Mesendoderm (in vitro differentiated cells): ENCODE measurements around the gene RASL12.

Experiments
- DNase-seq: peaks from one replicate; pipeline ENCODE4 v3.0.0; 2013
- H2AK5ac ChIP-seq: 2 replicates; pipeline ENCODE4 v1.6.1; 2013; ENCODE audit warnings: low read length, inconsistent platforms
- H2BK120ac ChIP-seq: 2 replicates; pipeline ENCODE4 v1.6.1; 2013; ENCODE audit warnings: low read depth, mild to moderate bottlenecking, low read length, moderate library complexity, mixed read lengths
- H2BK15ac ChIP-seq: replicated peaks from 2 replicates; pipeline ENCODE4 v1.6.1; 2013; ENCODE audit warnings: low read depth, mild to moderate bottlenecking, moderate library complexity
- H2BK5ac ChIP-seq: 2 replicates; pipeline ENCODE4 v1.6.1; 2013; ENCODE audit warnings: low read length, inconsistent platforms
- H3K18ac ChIP-seq: 2 replicates; pipeline ENCODE4 v1.6.1; 2013; ENCODE audit warnings: mild to moderate bottlenecking, low read length, mixed read lengths
- H3K23ac ChIP-seq: one replicate; pipeline ENCODE4 v1.6.1; 2013; ENCODE audit warnings: low read length
- H3K27ac ChIP-seq: 2 replicates; pipeline ENCODE4 v1.5.1; 2013; ENCODE audit warnings: low read depth, mild to moderate bottlenecking, inconsistent platforms, low read length, moderate library complexity
- H3K27me3 ChIP-seq: 2 replicates; pipeline ENCODE4 v1.6.1; 2013; ENCODE audit warnings: low read length, control low read depth, mild to moderate bottlenecking, inconsistent platforms; ENCODE audit not compliant: insufficient read depth, poor library complexity
- H3K36me3 ChIP-seq: 2 replicates; pipeline ENCODE4 v1.6.1; 2013; ENCODE audit warnings: low read length, inconsistent platforms; ENCODE audit not compliant: control insufficient read depth, insufficient read depth
- H3K4ac ChIP-seq: one replicate; pipeline ENCODE4 v1.6.1; 2013; ENCODE audit warnings: low read depth, mild to moderate bottlenecking, low read length, moderate library complexity
- H3K4me1 ChIP-seq: 2 replicates; pipeline ENCODE4 v1.6.1; 2013; ENCODE audit warnings: low read depth, low read length, inconsistent platforms; ENCODE audit not compliant: control insufficient read depth
- H3K4me2 ChIP-seq: 2 replicates; pipeline ENCODE4 v1.6.1; 2013; ENCODE audit warnings: low read length
- H3K4me3 ChIP-seq: 2 replicates; pipeline ENCODE4 v1.5.1; 2013; ENCODE audit warnings: mild to moderate bottlenecking, low read length
- H3K56ac ChIP-seq: one replicate; pipeline ENCODE4 v1.6.1; 2013; ENCODE audit warnings: low read length
- H3K79me1 ChIP-seq: 2 replicates; pipeline ENCODE4 v1.6.1; 2013; ENCODE audit warnings: low read length, inconsistent platforms
- H3K79me2 ChIP-seq: 2 replicates; pipeline ENCODE4 v1.6.1; 2013; ENCODE audit warnings: mild to moderate bottlenecking, low read length; ENCODE audit not compliant: control insufficient read depth, insufficient read depth
- H3K9ac ChIP-seq: 2 replicates; pipeline ENCODE4 v1.6.1; 2013; ENCODE audit warnings: low read length, inconsistent platforms
- H4K5ac ChIP-seq: one replicate; pipeline ENCODE4 v1.6.1; 2013; ENCODE audit warnings: low read length
- H4K8ac ChIP-seq: one replicate; pipeline ENCODE4 v1.6.1; 2013; ENCODE audit warnings: low read depth, mild to moderate bottlenecking, control low read depth, low read length, moderate library complexity
- WGBS: extraction: QIAGEN DNeasy Blood & Tissue Kit; methylation state at CpG from one replicate; pipeline ENCODE4 v1.1.7; 2013; ENCODE audit warnings: low lambda C conversion rate, missing lambda C conversion rate; ENCODE audit not compliant: insufficient coverage; ENCODE audit errors: extremely low coverage; 5-methylcytosine and 5-hydroxymethylcytosine counted together

The RASL12 gene

DNA sequence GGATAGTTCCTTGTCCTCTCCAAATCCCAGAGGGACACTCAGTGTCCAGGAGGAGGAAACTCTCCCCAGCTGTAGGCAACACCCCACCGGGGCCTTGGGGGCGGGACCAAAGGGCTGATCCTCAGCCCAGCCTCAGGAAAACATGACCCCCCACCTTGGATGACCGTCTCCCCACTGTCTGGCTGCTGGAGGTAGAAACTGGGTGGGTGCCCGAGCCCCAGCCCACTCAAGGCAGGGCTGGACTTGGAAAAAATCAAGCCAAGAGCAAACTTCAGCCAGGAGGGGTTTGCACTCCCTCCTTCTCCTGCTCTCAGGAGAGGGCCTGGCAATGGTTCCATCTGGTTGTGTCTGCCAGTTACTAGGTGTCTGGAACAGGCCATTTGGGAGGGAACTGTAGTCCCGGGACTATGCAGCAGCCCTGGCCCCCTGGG lies 3.6 kb upstream of the RASL12 start:
- no peak overlapping the region for H2AK5ac ChIP-seq
- no peak overlapping the region for H3K4me2 ChIP-seq
- no peak overlapping the region for H4K5ac ChIP-seq
- H3K18ac ChIP-seq = no peak overlapping the region
- H3K36me3 ChIP-seq = no peaks in the 10 kb centered on the region
- no peak overlapping the region for H3K9ac ChIP-seq
- no peak for DNase-seq
- peaks cover 7% of the 10 kb centered on the region for H3K4me1 ChIP-seq
- no peaks in the 10 kb centered on the region for H3K79me2 ChIP-seq
- no peak overlapping the region for H2BK120ac ChIP-seq
- no peak overlapping the region for H3K27ac ChIP-seq
- H3K4ac ChIP-seq = no peak overlapping the region
- H3K56ac ChIP-seq = no peak overlapping the region
- no peak overlapping the region for H3K4me3 ChIP-seq
- no peak overlapping the region for H3K23ac ChIP-seq
- no peak overlapping the region for H4K8ac ChIP-seq
- no peaks in the 10 kb centered on the region for H3K27me3 ChIP-seq
- WGBS = no CpG with 5 or more reads among the region's 5 CpGs
- H2BK15ac ChIP-seq = no peak overlapping the region
- no peaks in the 10 kb centered on the region for H3K79me1 ChIP-seq
- no peak overlapping the region for H2BK5ac ChIP-seq

- Histone ChIP-seq H3K27ac (no peak overlapping the region), H3K36me3 (no peaks in the 10 kb centered on the region), H3K27me3 (no peaks in the 10 kb centered on the region), H3K23ac (no peak overlapping the region), H3K56ac (no peak overlapping the region), H3K4ac (no peak overlapping the region), H3K18ac (no peak overlapping the region), H3K4me2 (no peak overlapping the region), H3K79me1 (peaks cover 3% of the 10 kb centered on the region), H3K4me1 (peaks cover 14% of the 10 kb centered on the region), H2AK5ac (peak overlapping the region; percentile 46), H4K8ac (no peak overlapping the region), H2BK5ac (no peak overlapping the region), H3K4me3 (no peak overlapping the region), H2BK120ac (no peak overlapping the region), H2BK15ac (no peak overlapping the region), H4K5ac (no peak overlapping the region), H3K79me2 (no peaks in the 10 kb centered on the region), H3K9ac (no peak overlapping the region)
- WGBS = no CpG with 5 or more reads among the region's 5 CpGs
- no peak for DNase-seq
Measured at GRCh38 chr15:65069779-65070546, 2.2 kb upstream of the RASL12 start.

GRCh38 chr15:65069179-65069578 lies 1.4 kb upstream of the RASL12 start:
- no peak overlapping the region for H3K4me3 ChIP-seq
- H3K27me3 ChIP-seq = no peaks in the 10 kb centered on the region
- no peak overlapping the region for H2AK5ac ChIP-seq
- H4K8ac ChIP-seq = no peak overlapping the region
- no peak overlapping the region for H3K23ac ChIP-seq
- H4K5ac ChIP-seq = no peak overlapping the region
- no peak overlapping the region for H3K4me2 ChIP-seq
- DNase-seq = no peak
- H3K27ac ChIP-seq = no peak overlapping the region
- no peaks in the 10 kb centered on the region for H3K79me2 ChIP-seq
- no peak overlapping the region for H2BK5ac ChIP-seq
- H2BK15ac ChIP-seq = no peak overlapping the region
- H3K79me1 ChIP-seq = peaks cover 3% of the 10 kb centered on the region
- H2BK120ac ChIP-seq = no peak overlapping the region
- no peak overlapping the region for H3K9ac ChIP-seq
- H3K18ac ChIP-seq = no peak overlapping the region
- no CpG with 5 or more reads among the region's 1 CpG for WGBS
- peaks cover 14% of the 10 kb centered on the region for H3K4me1 ChIP-seq
- H3K36me3 ChIP-seq = no peaks in the 10 kb centered on the region
- peak overlapping the region; percentile 57 for H3K56ac ChIP-seq
- H3K4ac ChIP-seq = no peak overlapping the region

DNA sequence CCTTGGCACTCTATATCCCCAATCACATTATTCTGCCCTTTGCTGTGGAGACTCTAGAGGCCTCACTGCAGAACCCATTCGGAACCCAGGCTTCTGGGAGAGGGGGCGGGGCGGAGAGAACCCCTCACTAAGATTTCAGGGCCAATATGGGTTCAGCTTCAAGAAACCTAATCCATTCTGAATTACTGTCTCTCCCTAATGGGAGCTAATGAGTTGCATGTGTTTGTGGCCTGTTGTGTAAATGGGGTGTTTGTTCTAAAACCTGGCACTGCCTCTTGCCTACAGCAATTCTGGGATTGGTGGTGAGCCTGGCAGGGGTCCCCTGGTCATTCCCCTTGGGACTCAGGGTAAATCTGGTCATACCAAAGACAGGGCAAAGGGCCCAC lies 605 bp upstream of the RASL12 start:
- Histone ChIP-seq H3K4me3 (no peak overlapping the region), H3K4ac (peak overlapping the region; percentile 72), H3K9ac (peak overlapping the region; percentile 35), H3K27me3 (no peaks in the 10 kb centered on the region), H4K5ac (no peak overlapping the region), H3K4me1 (peaks cover 14% of the 10 kb centered on the region), H4K8ac (no peak overlapping the region), H3K18ac (peak overlapping the region; percentile 63), H3K79me1 (peaks cover 3% of the 10 kb centered on the region), H3K36me3 (no peaks in the 10 kb centered on the region), H2AK5ac (peak overlapping the region; percentile 73), H3K23ac (no peak overlapping the region), H2BK120ac (peak overlapping the region; percentile 69), H2BK5ac (no peak overlapping the region), H3K27ac (no peak overlapping the region), H3K56ac (peak overlapping the region; percentile 57), H3K4me2 (no peak overlapping the region), H2BK15ac (peak overlapping the region; percentile 28), H3K79me2 (no peaks in the 10 kb centered on the region)
- DNase-seq = no peak
- no CpG with 5 or more reads among the region's 3 CpGs for WGBS

GRCh38 chr15:65067317-65067644 lies 510 bp downstream of the RASL12 start:
- no peak for DNase-seq
- peak overlapping the region; percentile 60 for H3K4me3 ChIP-seq
- peak overlapping the region; percentile 41 for H3K4me2 ChIP-seq
- no CpG with 5 or more reads among the region's 8 CpGs for WGBS
- no peak overlapping the region for H2BK15ac ChIP-seq
- no peak overlapping the region for H4K5ac ChIP-seq
- H3K23ac ChIP-seq = peak overlapping the region; percentile 94
- H3K4me1 ChIP-seq = peaks cover 14% of the 10 kb centered on the region
- peak overlapping the region; percentile 95 for H3K56ac ChIP-seq
- peak overlapping the region; percentile 40 for H2BK120ac ChIP-seq
- H3K9ac ChIP-seq = peak overlapping the region; percentile 86
- no peak overlapping the region for H2AK5ac ChIP-seq
- peak overlapping the region; percentile 71 for H3K18ac ChIP-seq
- H3K79me2 ChIP-seq = no peaks in the 10 kb centered on the region
- no peaks in the 10 kb centered on the region for H3K27me3 ChIP-seq
- no peaks in the 10 kb centered on the region for H3K36me3 ChIP-seq
- peak overlapping the region; percentile 86 for H3K4ac ChIP-seq
- H3K27ac ChIP-seq = peak overlapping the region; percentile 71
- H3K79me1 ChIP-seq = peaks cover 3% of the 10 kb centered on the region
- H4K8ac ChIP-seq = no peak overlapping the region
- peak overlapping the region; percentile 39 for H2BK5ac ChIP-seq
